Breast epithelium (tissue), 3 donors: ENCODE results near the gene THAP2.

ENCODE experiments used
- CTCF ChIP-seq, 3 donors: fragments of 450-650 bp; IDR thresholded peaks; one replicate each; pipeline ENCODE4 v1.5.1; 2016 to 2017; ENCODE audit warnings: antibody characterized with exemption in 3 of 3, mild to moderate bottlenecking in 3 of 3, moderate library complexity in 3 of 3
- POLR2A ChIP-seq: fragments of 450-650 bp; IDR thresholded peaks from one replicate; pipeline ENCODE4 v1.6.1; 2016; ENCODE audit warnings: antibody characterized with exemption, mild to moderate bottlenecking, moderate library complexity
- POLR2AphosphoS5 ChIP-seq, 3 donors: sonication (generic); formaldehyde crosslinking; IDR thresholded peaks; one replicate each; pipeline ENCODE4 v1.6.1; 2017; ENCODE audit warnings: antibody characterized with exemption in 3 of 3

- TF ChIP-seq CTCF (IDR thresholded peaks at IDR 0.05) (no peak), POLR2A (no peak), POLR2AphosphoS5 (IDR thresholded peaks at IDR 0.05) (no peak)
Observed at GRCh38 chr12:71645268-71645667, 18.8 kb upstream of the THAP2 start.
